B cell (primary cell): ENCODE results near the gene GPR146. TPM values are rescaled to one million over a fixed set of nuclear protein-coding genes. Genes with fewer than 3 reads are reported as not detected.

Experiments
- ATAC-seq: fragments of 200-7000 bp; cut with Tn5 transposase; one replicate; pipeline ENCODE4 v1.10.0; 2021; ENCODE audit warnings: low read depth, mild to moderate bottlenecking, moderate number of reproducible peaks, moderate library complexity
- CTCF ChIA-PET: fragments of 350-600 bp; sonication (Branson Sonifier 250); formaldehyde crosslinking; loops from one replicate; lab custom pipeline; 2021; ENCODE audit warnings: antibody characterized with exemption, inconsistent platforms; lab: Charles Lee
- POLR2A ChIA-PET: fragments of 350-600 bp; sonication (Branson Sonifier 250); formaldehyde crosslinking; loops from one replicate; lab custom pipeline; 2021; ENCODE audit warnings: antibody characterized with exemption; lab: Charles Lee
- DNase-seq: peaks from one replicate; pipeline ENCODE4 v3.0.0; 2013
- H2AFZ ChIP-seq: 2 replicates; pipeline ENCODE4 v1.6.1; 2012; ENCODE audit warnings: mild to moderate bottlenecking, low read depth, low read length; ENCODE audit not compliant: insufficient read depth, poor library complexity, severe bottlenecking
- H3K27ac ChIP-seq, 2 donors: 1 replicate in 1 of 2; 2 replicates in 1 of 2; pipeline ENCODE4 v1.5.1; 2012 to 2013; ENCODE audit warnings: low read length in 2 of 2, mild to moderate bottlenecking in 2 of 2, moderate library complexity in 1 of 2
- H3K27me3 ChIP-seq, 4 experiments: fragments of 200-600 bp in 1 of 4; sonication (generic) in 1 of 4; replicated peaks in 1 of 4; 1 replicate in 2 of 4; 2 replicates in 2 of 4; pipeline versions ENCODE4 v1.6.1 to v1.7.0; 2013 to 2016; ENCODE audit warnings: low read length in 3 of 4, mild to moderate bottlenecking in 2 of 4, mixed read lengths in 1 of 4, moderate library complexity in 1 of 4; ENCODE audit not compliant: insufficient read depth in 4 of 4, control insufficient read depth in 3 of 4; ENCODE audit errors: control extremely low read depth in 1 of 4
- H3K36me3 ChIP-seq, 2 experiments: replicated peaks in 1 of 2; 1 replicate in 1 of 2; 2 replicates in 1 of 2; pipeline versions ENCODE4 v1.6.1 to v1.7.1; 2013; ENCODE audit warnings: low read length in 1 of 2; ENCODE audit not compliant: insufficient read depth in 2 of 2, control insufficient read depth in 1 of 2; ENCODE audit errors: control extremely low read depth in 1 of 2, extremely low read depth in 1 of 2
- H3K4me1 ChIP-seq, 2 donors: fragments of 200-600 bp in 1 of 2; sonication (generic) in 1 of 2; 1 replicate in 1 of 2; 2 replicates in 1 of 2; pipeline versions ENCODE4 v1.5.1 to v1.6.1; 2013 to 2017; ENCODE audit warnings: low read length in 2 of 2; ENCODE audit not compliant: control insufficient read depth in 2 of 2, insufficient read depth in 2 of 2
- H3K4me2 ChIP-seq: replicated peaks from 2 replicates; pipeline ENCODE3; 2012; ENCODE audit warnings: mild to moderate bottlenecking, low read depth, low read length; ENCODE audit not compliant: poor library complexity, severe bottlenecking
- H3K4me3 ChIP-seq, 5 experiments: fragments of 200-600 bp in 1 of 5; sonication (generic) in 1 of 5; 1 replicate in 3 of 5; 2 replicates in 2 of 5; pipeline versions ENCODE4 v1.5.1 to v1.7.0; 2011 to 2016; ENCODE audit warnings: low read length in 4 of 5, mild to moderate bottlenecking in 4 of 5, low read depth in 2 of 5, control low read depth in 1 of 5, moderate library complexity in 1 of 5; ENCODE audit not compliant: insufficient read depth in 1 of 5; ENCODE audit errors: control extremely low read depth in 1 of 5, extremely low read depth in 1 of 5
- H3K79me2 ChIP-seq: fragments of 200-600 bp; sonication (generic); one replicate; pipeline ENCODE4 v1.6.0; 2016; ENCODE audit warnings: low read length; ENCODE audit not compliant: control insufficient read depth, insufficient read depth
- H3K9ac ChIP-seq: fragments of 200-600 bp; sonication (generic); 2 replicates; pipeline ENCODE4 v1.6.1; 2017; ENCODE audit warnings: mild to moderate bottlenecking, low read length, moderate library complexity
- H3K9me3 ChIP-seq, 3 donors: one replicate each; pipeline versions ENCODE4 v1.6.1 to v1.7.1; 2013; ENCODE audit warnings: low read length in 2 of 3; ENCODE audit not compliant: control insufficient read depth in 2 of 3, insufficient read depth in 1 of 3; ENCODE audit errors: control extremely low read depth in 1 of 3
- H4K20me1 ChIP-seq: 2 replicates; pipeline ENCODE4 v1.6.0; 2012; ENCODE audit warnings: mild to moderate bottlenecking, low read length; ENCODE audit not compliant: insufficient read depth, control insufficient read depth, poor library complexity, severe bottlenecking
- H3K27ac Mint-ChIP-seq: one replicate; pipeline ENCODE4 v1.8.0; 2021; ENCODE audit warnings: mixed read lengths
- H3K27me3 Mint-ChIP-seq: one replicate; pipeline ENCODE4 v1.8.0; 2021; ENCODE audit warnings: mixed read lengths
- H3K4me1 Mint-ChIP-seq: one replicate; pipeline ENCODE4 v1.8.0; 2021; ENCODE audit warnings: mixed read lengths
- H3K4me3 Mint-ChIP-seq: one replicate; pipeline ENCODE4 v1.8.0; 2021; ENCODE audit warnings: mixed read lengths
- H3K9me3 Mint-ChIP-seq: one replicate; pipeline ENCODE4 v1.8.0; 2022; ENCODE audit warnings: mixed read lengths; ENCODE audit not compliant: insufficient read depth
- CTCF ChIP-seq: fragments of 200-600 bp; IDR thresholded peaks from one replicate; pipeline ENCODE4 v1.8.0; 2022; ENCODE audit warnings: antibody characterized with exemption, mild to moderate bottlenecking
- EZH2 ChIP-seq: IDR thresholded peaks from 2 replicates; pipeline ENCODE4 v1.6.1; 2012; ENCODE audit warnings: borderline replicate concordance, low read depth, mild to moderate bottlenecking, moderate library complexity, low read length; ENCODE audit not compliant: insufficient read depth, poor library complexity, severe bottlenecking
- WGBS: methylation state at CpG from one replicate; pipeline ENCODE4 v1.1.5; 2013; ENCODE audit warnings: missing lambda C conversion rate; ENCODE audit not compliant: insufficient coverage; 5-methylcytosine and 5-hydroxymethylcytosine counted together
- intact Hi-C: fragments of 100-400 bp; cut with micrococcal nuclease; formaldehyde crosslinking; loops from one replicate; pipeline ENCODE4 v1.10.0; 2022
- polyA plus RNA-seq: library from polyadenylated mRNA; depleted of rRNA; stranded (reverse); fragments of >200 nt; gene quantifications from 2 replicates; pipeline ENCODE4 v1.2.3, GENCODE V29; 2012
- total RNA-seq, 2 donors: library from RNA; stranded (reverse); fragments of 120-200 nt in 1 of 2; gene quantifications; 1 replicate in 1 of 2; 2 replicates in 1 of 2; pipeline versions ENCODE4 v1.2.3 to v1.2.4, GENCODE V29; 2013 to 2022

GPR146 gene
- total and polyA plus RNA-seq, 2 donors (not counting 1 experiment from before 2014, with no cell fraction given) = 4.2 to 45.4 TPM

GRCh38 chr7:1099154-1099542 is 54.8 kb downstream of the GPR146 start:
- H3K9me3 Mint-ChIP-seq = no peaks in the 10 kb centered on the region
- Histone ChIP-seq H3K9me3 (peaks cover 0 to 7% (median 0%) of the 10 kb centered on the region in 3 donors), H4K20me1 (no peaks in the 10 kb centered on the region), H3K27me3 (peaks cover 0 to 2% (median 0%) of the 10 kb centered on the region in 4 experiments), H3K4me1 (peaks cover 0 to 15% of the 10 kb centered on the region in 2 donors), H3K36me3 (no peaks in the 10 kb centered on the region), H3K4me2 (no peak overlapping the region), H3K27ac (no peak overlapping the region), H3K79me2 (peaks cover 11% of the 10 kb centered on the region), H2AFZ (no peak overlapping the region), H3K4me3 (no peak overlapping the region), H3K9ac (no peak overlapping the region)
- DNase-seq (no peak), ATAC-seq (no peak)
- H3K4me1 Mint-ChIP-seq = peaks cover 16% of the 10 kb centered on the region
- H3K27me3 Mint-ChIP-seq = no peaks in the 10 kb centered on the region
- no peak overlapping the region for H3K4me3 Mint-ChIP-seq
- POLR2A ChIA-PET = no interaction called here
- CTCF ChIA-PET = interaction anchor here (1.4 to 2.4 kb wide), 2 partner anchors 12 to 106 kb away, joined by 4 to 12 read pairs; partner anchors contain the start of gene GPER1
- no peak for TF ChIP-seq EZH2
- intact Hi-C loops = no loop called here
- H3K27ac Mint-ChIP-seq = no peak overlapping the region
- 89% methylated on average over 24 of the region's 26 CpGs for WGBS

GRCh38 chr7:1099637-1100036 is 55.3 kb downstream of the GPR146 start:
- no peak overlapping the region for H3K27ac ChIP-seq
- ChIA-PET POLR2A (no interaction called here), CTCF (interaction anchor here (1.4 to 2.4 kb wide), 2 partner anchors 12 to 106 kb away, joined by 4 to 12 read pairs; partner anchors contain the start of gene GPER1)
- H3K79me2 ChIP-seq = peaks cover 12% of the 10 kb centered on the region
- H3K9me3 ChIP-seq = peaks cover 0 to 7% (median 0%) of the 10 kb centered on the region in 3 donors
- peaks cover 17% of the 10 kb centered on the region for H3K4me1 Mint-ChIP-seq
- DNase-seq (no peak), ATAC-seq (no peak)
- no peak overlapping the region for H3K4me3 Mint-ChIP-seq
- H4K20me1 ChIP-seq = no peaks in the 10 kb centered on the region
- H3K27ac Mint-ChIP-seq = no peak overlapping the region
- no peak overlapping the region for H3K4me2 ChIP-seq
- H3K9ac ChIP-seq = no peak overlapping the region
- no peaks in the 10 kb centered on the region for H3K9me3 Mint-ChIP-seq
- H3K27me3 ChIP-seq = peaks cover 0 to 2% (median 0%) of the 10 kb centered on the region in 4 experiments
- no peak overlapping the region for H3K4me3 ChIP-seq
- H3K27me3 Mint-ChIP-seq = no peaks in the 10 kb centered on the region
- H3K4me1 ChIP-seq = peaks cover under 1 to 19% of the 10 kb centered on the region in 2 donors
- whole genome bisulfite sequencing = 97% methylated on average over 16 of the region's 16 CpGs
- H3K36me3 ChIP-seq = no peaks in the 10 kb centered on the region
- intact Hi-C loops = no loop called here
- no peak for TF ChIP-seq CTCF
- no peak for TF ChIP-seq EZH2
- no peak overlapping the region for H2AFZ ChIP-seq
